ENCODE measurements around the gene SEC24C. TPM values are rescaled to one million over a fixed set of nuclear protein-coding genes. Genes with fewer than 3 reads are reported as not detected.
A peak's percentile ranks its signal among the peaks of the same experiment; 100 is the strongest.

Gene SEC24C
- total and polyA plus RNA-seq, 2 of the 13 experiments (the other 11 are each of a cell fraction or from before 2014, with no cell fraction given), result 63.1 to 66.4 TPM

DNA sequence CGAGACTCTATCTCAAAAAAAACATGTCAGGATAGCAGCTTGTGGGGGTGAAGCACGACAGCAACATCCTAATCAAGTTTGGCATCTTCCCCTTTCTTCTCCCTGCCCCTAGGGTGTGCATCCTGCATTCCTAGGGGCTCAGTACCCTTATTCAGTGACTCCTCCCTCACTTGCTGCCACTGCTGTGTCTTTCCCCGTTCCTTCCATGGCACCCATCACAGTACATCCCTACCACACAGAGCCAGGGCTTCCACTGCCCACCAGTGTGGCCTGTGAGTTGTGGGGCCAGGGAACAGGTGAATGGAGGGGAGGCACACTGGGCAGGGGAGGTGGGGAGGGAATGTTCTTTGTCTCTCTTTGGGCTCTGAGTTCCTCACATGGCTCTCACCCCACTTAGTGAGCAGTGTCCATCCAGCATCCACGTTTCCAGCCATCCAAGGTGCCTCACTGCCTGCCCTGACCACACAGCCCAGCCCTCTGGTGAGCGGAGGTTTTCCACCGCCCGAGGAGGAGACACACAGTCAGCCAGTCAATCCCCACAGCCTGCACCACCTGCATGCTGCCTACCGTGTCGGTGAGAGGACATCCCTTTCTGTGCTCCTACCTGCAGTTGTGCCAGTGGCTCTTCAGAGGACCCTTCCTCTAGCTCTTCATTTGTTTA lies 55.9 kb downstream of the SEC24C start:
- TF ChIP-seq, protein P1, sequence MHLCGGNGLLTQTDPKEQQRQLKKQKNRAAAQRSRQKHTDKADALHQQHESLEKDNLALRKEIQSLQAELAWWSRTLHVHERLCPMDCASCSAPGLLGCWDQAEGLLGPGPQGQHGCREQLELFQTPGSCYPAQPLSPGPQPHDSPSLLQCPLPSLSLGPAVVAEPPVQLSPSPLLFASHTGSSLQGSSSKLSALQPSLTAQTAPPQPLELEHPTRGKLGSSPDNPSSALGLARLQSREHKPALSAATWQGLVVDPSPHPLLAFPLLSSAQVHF (CRISPR knock-in tag; IDR thresholded peaks at IDR 0.05), result no peak
- TF ChIP-seq ZNF33B (CRISPR knock-in tag; IDR thresholded peaks at IDR 0.05) (no peak), HDAC2 (CRISPR knock-in tag; IDR thresholded peaks at IDR 0.05) (no peak), ZNF460 (CRISPR knock-in tag; IDR thresholded peaks at IDR 0.05; ENCODE audit: borderline replicate concordance) (no peak), POLR2AphosphoS2 (IDR thresholded peaks at IDR 0.05; ENCODE audit: low read depth, low read length) (0 out of 2 replicates have a peak, but pooled peaks have one; percentile 17), AGO2 (optimal IDR thresholded peaks at IDR 0.05; ENCODE audit: low read depth, low read length) (peak; percentile 60), POLR2A (IDR thresholded peaks at IDR 0.05; ENCODE audit: insufficient read depth in 1 of 2, low read depth in 2 of 2, low read length in 2 of 2) (peak in 1 of 2 experiments; percentile 38; a peak in 1 of 4 replicates), RBM22 (optimal IDR thresholded peaks at IDR 0.05; ENCODE audit: low read length) (peak; percentile 47), XBP1 (CRISPR knock-in tag; IDR thresholded peaks at IDR 0.05) (no peak), HNRNPUL1 (IDR thresholded peaks at IDR 0.05; ENCODE audit: low read depth, low read length) (no peak), MTF1 (CRISPR knock-in tag; IDR thresholded peaks at IDR 0.05) (no peak)
- TF ChIP-seq, protein P2, sequence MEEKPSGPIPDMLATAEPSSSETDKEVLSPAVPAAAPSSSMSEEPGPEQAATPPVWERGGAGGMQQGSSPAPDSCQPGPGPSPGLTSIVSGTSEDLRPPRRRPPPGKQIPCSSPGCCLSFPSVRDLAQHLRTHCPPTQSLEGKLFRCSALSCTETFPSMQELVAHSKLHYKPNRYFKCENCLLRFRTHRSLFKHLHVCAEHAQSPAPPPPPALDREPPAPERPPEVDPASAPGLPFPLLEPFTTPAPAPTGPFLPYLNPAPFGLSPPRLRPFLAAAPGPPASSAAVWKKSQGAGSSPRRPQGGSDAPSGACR (CRISPR knock-in tag; IDR thresholded peaks at IDR 0.05), result no peak
- FAIRE-seq, result no peak
- BruUV-seq (replicated peaks), result no TSS peak
- Histone ChIP-seq H3K36me3 (replicated peaks in 1 of 2; ENCODE audit: control insufficient read depth in 1 of 2, insufficient read depth in 2 of 2, low read length in 2 of 2) (peaks cover 27 to 74% of the 10 kb centered on the region in 2 experiments), H3K9ac (ENCODE audit: insufficient read depth, low read depth, low read length) (no peak overlapping the region), H2AFZ (ENCODE audit: low read length) (no peak overlapping the region), H3K79me2 (ENCODE audit: insufficient read depth, low read length) (no peaks in the 10 kb centered on the region), H3K27ac (ENCODE audit: extremely low read length, insufficient read depth, low read length) (no peak overlapping the region), H3K4me2 (ENCODE audit: low read depth, low read length) (no peak overlapping the region), H3K9me3 (ENCODE audit: low read length) (no peaks in the 10 kb centered on the region), H3K4me3 (replicated peaks in 1 of 3; ENCODE audit: insufficient read depth in 1 of 3, low read depth in 2 of 3, low read length in 3 of 3) (no peak overlapping the region), H3K27me3 (ENCODE audit: control insufficient read depth in 1 of 2, insufficient read depth in 2 of 2, low read length in 2 of 2) (no peaks in the 10 kb centered on the region), H4K20me1 (ENCODE audit: insufficient read depth, low read length) (no peaks in the 10 kb centered on the region; the same call in 1 of the 2 replicates), H3K4me1 (ENCODE audit: insufficient read depth, low read length) (no peaks in the 10 kb centered on the region)
- CTCF ChIA-PET (ENCODE audit: low intra/inter-chr PET ratio, low total read pairs), result no interaction called here
- in situ Hi-C loops (cut with HindIII; ENCODE audit: extremely low pct_ligation_motif_present, low pct_unique_long_range_greater_than_20kb) (no loop called here), intact Hi-C loops (cut with micrococcal nuclease; ENCODE audit: unreplicated experiment) (no loop called here)
- no peak for DNase-seq (ENCODE audit: low spot score)
- 92% methylated on average over 8 of the region's 9 CpGs for WGBS (ENCODE audit: low lambda C conversion rate)
- POLR2A ChIA-PET, result interaction anchor here (1.7 kb wide), 1 partner anchor 14 kb away, joined by 5 read pairs; no protein-coding TSS in a partner anchor
- peak; percentile 3; the same call in 2 of the 3 replicates for ATAC-seq

Measured in HepG2 (cell line).